HUDEP-2 (cell line): Measurements from ENCODE around the gene HSF4.
"Not testable (repeated sequence)": the region's sequence is repeated elsewhere in the genome, so short reads cannot be mapped to it uniquely, and the experiment has no call there.

Experiments
- DNase-seq, 76 experiments: peaks; one replicate each; lab custom pipeline; 2025; ENCODE audit not compliant: unreplicated experiment in 76 of 76; lab: John Stamatoyannopoulos, UW

The HSF4 gene

DNA sequence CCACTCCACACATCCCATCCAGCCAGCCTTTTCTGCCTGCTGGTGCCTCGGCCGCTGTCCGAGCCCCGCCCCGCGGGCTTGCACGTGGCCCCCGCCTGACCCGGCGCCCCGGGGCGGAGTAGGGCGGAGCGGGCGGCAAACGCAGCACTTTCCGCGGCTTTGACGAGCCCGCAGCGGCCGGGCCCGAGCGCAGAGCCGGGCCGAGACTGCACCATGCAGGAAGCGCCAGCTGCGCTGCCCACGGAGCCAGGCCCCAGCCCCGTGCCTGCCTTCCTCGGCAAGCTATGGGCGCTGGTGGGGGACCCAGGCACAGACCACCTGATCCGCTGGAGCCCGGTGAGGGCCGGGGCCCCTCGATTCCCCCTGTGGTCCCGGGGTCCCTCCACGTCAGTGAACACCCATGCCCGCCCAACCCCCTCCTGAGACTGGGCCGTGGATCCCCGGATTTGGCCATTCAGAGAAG is at the start of gene HSF4:
HSF4 (plus strand) TSS at position 147 of the 463 bp plus-strand sequence; CDS start at position 214, 67 bp downstream.
- peak in 47 of 76 experiments; percentile 8 to 67 (median 40) for DNase-seq

DNA sequence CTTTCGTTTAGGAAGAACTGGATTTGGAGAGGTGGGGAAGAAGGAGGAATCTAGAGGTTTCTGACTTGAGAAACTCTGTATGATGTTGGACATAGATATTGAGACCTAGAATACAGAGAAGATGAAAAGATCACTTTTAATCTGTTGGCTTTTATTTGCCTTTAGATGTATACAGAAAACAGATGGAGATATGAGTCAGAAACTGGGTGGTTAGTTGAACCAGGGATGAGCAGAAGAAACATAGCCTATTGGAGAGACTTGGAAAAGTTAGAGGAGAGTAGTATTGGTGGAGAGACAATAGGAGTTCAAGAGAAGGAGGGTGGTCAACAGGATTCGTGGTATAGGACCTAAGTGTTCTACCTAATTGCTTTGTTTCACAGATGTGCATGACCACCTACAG is 49.8 kb upstream of the HSF4 start:
- DNase-seq = no peak

GRCh38 chr16:67115639-67116038 is 48.9 kb upstream of the HSF4 start:
- DNase-seq = no peak

GRCh38 chr16:67116388-67117311 is 47.9 kb upstream of the HSF4 start:
- DNase-seq = no peak

DNA sequence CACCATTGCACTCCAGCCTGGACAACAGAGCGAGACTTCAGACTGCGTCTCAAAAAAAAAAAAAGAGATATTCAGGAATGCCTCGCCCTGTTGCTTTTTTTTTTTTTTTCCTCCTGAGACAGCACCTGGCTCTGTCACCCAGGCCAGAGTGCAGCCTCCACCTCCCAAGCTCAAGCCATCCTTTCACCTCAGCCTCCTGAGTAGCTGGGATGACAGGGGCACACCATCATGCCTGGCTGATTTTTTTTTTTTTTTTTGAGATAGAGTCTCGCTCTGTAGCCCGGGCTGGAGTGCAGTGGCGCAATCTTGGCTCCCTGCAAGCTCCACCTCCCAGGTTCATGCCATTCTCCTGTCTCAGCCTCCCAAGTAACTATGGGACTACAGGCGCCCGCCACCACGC is 46.8 kb upstream of the HSF4 start:
- DNase-seq = no peak

DNA sequence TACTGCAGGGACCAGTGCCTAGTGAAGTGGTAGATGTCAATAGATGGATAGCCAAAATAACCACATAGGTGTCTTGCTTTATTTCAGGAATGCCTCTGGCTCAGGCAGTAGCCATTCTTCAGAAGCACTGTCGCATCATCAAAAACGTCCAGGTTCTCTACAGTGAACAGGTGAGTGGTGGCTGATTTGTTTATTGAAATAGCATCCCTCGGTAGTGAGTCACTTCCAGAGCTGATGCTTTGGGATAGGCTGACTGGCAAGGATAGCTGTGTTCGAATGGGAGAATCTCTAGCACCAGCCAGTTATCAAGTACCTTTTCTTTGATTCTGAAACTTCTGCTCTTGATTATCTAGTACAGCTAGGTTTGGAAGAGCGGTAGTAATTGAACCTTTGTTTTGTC is 44.5 kb upstream of the HSF4 start:
- DNase-seq = no peak

DNA sequence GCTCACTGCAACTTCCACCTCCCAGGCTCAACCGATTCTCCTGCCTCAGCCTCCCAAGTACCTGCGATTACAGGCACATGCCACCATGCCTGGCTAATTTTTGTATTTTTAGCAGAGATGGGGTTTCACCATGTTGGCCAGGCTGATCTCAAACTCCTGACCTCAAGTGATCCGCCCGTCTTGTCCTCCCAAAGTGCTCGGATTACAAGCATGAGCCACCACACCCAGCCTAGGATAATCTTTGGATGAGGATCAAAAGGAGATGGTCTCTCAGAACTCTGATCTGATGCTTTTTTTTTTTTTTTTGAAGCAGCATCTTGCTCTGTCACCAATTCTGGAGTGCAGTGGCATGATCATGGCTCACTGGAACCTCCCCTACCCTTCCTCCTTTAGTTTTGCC is 41.7 kb upstream of the HSF4 start:
- DNase-seq = not testable (repeated sequence)

GRCh38 chr16:67128417-67128816 is 36.1 kb upstream of the HSF4 start:
- DNase-seq = no peak

GRCh38 chr16:67128887-67129286 is 35.7 kb upstream of the HSF4 start:
- no peak for DNase-seq

DNA sequence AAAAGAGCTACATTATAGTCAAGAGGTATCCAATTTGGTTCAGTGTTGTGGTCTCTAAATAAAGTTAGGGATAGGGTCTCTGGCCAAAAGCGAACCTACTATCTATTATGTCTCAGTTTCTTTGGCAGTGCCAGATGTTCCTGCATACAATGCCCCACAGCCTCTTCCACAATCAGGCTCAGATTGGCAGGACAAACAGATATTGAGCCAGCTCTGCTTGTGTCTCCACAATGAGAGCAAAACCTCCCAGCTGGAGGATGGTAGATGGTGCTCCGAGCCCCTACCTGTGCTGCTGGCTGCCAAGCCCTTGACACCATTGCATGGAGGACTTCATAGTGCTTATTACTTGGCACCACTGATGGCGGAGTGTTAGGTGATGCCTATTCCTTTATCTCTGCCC is 35.1 kb upstream of the HSF4 start:
- no peak for DNase-seq

DNA sequence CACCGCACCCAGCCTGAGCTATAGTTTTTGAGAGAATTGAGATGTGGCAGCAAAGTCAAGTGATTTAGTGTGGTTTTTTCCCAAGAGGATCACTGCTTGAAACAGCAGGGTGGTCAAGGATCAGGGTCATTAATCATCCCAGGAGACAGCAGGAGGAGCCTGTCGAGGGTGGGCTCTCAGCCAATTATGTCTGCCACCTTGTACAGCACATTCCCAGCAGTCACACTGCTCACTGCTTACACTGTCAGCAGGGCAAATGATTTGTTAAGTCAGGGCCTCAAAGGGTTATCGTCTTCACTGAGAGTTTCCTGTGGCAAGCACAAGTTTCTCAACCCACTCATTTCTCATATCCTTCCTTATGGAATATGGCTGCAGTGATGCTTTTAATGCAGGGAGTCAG is 26.9 kb upstream of the HSF4 start:
- DNase-seq = no peak

DNA sequence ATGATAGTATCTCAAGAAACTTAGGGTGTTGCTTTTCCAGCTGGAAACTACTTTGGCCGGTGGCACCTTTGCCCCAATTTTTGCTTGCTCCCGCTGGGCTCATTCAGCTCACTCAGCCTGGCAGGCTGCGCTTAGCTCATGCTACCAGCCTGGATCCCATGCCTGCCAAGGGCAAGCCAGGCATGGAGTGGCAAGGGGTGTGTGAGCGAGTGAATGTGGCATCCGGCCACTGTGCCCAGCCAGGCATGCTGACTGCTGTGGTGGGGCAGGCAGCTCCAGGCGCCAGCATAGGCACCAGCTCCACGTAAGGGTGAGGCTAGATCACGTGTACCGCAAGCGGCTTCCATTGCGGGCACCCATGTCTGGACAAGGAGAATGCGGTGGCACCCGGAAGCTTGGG is 23.2 kb upstream of the HSF4 start:
- no peak for DNase-seq

GRCh38 chr16:67142342-67142741 is 22.2 kb upstream of the HSF4 start:
- DNase-seq = no peak

DNA sequence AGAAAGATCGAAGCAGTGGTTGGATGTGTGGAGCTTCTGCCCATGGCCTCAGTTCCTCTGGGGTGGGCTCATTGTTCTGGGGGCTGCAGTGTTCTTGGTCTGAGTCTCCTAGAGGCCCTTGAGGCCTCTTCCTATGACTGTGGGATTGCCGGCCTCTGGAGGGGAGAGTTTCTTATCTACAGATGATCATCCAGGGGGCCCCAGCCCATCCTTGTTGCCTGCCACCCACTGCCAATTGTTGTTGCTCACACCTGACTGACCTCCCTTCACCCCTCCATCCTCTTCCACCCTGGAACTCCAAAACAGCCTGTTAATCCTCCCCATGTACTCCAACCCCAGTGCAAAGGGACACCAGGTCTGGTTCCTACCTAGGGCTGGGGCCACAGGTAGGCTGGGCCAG is 19.6 kb upstream of the HSF4 start:
- DNase-seq = no peak

- DNase-seq = no peak
Measured at GRCh38 chr16:67145746-67146145, 18.8 kb upstream of the HSF4 start.

DNA sequence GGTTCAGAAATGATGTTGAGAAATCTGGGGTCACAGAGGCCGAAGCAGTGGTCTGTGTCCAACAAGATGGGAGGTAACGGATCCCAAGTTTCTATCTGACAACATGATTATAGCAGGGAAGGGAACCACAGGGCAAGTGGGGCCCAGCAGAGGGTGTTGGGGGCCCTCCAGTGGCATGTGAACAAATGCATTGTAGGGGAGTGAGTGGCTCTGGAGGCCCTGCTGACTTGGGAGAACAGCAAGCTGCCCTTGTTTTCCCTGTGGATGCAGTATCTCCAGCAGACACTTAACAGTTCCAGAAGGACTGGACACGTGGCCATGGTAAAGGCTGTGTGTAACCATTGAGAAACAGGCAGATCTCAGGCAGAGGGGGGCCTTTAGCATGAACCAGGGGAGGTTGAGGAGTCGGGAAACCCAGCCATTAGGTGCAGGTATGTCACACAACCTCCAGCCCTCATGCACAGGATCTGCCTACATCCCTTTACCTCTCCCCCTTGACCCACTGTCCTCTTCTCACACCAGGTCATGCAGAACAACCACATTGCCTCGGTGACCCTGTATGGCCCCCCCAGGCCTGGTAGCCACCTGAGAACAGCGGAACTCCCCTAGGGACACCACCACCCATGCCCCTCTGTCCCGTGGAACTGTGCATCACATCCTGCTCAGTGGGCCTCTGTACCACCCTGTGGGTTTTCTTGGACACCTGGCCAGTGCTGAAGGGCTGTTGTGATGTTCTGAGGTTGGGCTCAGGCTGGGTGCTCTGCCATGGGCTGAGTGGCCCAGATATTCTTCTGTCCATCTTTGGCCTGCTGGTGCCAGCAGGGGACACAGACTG is 17.8 kb upstream of the HSF4 start:
- DNase-seq = no peak

DNA sequence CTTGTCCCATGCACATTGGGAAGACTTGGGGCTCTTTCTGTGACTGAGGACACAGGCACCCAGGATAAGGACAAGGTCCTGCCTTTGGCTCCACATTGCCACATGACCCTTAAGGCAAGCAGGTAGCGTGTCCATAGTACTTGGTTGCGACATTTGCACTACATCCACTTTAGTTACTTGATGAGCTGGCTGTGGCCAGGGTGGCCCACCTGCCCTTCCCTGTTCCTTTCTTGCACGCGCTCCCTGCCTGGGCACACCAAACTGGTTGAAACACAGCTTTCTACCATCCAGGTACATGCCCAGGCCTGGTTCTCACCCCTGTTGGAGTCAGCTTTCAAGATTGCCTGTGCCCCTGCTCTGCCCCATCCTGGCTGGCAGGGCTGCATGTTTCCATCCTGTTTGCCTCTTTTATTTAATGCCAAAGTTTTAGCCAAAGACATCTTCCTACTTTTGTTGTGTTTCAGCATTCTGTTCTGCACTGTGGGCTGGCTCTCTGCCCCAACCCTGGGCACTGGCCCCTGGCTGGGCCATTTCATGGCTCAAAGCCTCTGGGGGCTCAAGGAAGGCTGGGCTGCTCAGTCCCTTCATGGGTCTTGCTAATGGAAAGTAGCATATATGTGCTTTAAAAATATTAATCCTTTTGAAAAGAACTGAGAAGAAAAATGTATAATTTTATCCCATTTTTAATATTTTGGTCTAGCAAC is 17.0 kb upstream of the HSF4 start:
- DNase-seq = no peak

GRCh38 chr16:67148221-67148620 is 16.3 kb upstream of the HSF4 start:
- DNase-seq = no peak

DNA sequence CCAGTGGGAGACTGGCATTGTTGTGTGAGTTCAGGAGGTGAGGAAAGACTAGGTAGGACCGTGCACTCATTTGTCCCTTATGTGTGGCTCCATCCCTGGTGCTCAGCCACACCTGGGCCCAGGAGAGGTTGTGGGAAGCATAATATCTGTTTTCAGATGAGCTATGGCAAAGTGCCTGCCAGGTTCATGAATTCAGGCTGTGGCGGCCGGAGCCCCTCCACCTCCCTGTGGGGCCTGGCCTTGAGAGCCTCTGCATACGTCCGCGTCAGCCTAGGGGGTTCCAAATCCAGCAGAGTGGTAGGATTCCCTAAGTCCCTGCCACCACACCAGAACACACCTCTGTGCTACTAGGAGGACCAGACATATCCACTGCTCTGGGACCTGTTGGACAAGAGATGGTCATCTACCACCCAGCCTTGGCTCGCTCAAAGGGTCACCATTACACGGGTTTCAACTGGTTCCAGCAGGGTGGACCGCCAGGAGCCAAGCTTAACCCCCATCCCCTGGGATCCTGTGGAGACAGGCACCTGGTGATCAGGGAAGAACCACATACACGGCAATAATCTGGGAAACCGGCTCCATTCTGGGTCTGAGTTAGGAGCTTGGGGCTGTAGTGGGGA is 15.8 kb upstream of the HSF4 start:
- DNase-seq = no peak

DNA sequence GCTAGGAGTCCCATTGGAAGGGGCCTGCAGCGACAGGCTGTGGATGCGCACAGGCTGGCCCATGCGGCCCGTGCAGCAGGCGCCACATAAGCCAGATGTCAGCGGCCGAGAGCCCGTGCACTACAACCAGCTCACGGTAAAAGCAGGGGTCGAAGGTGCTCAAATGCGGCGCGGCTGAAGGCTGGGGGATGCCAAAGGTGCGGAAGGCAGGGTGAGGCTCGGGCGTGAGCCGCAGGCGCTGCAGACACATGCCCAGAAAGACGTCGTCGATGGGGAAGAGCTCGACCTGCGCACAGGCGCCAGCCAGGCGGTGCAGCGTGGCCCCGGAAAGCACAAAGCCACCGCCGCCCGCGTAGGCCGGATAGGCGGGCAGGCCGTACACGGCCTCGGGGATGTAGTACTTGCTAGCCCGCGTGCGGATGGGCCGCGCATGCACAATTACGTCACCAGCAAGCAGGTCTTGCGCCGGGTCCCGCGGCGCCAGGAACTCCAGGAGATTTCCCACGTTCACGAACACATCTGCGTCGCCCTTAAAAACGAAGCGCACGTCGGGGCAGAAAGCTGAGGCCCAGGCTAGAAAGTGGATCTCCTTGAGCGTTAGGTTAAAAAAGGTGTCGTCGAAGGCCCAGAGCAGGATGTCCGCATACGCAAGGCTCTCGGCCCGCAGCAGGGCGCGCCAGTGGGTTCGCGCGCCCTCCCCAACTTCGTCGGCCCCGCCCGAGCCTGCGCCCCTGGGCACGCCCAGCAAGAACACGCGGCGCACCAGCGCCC is 15.1 kb upstream of the HSF4 start:
- no peak for DNase-seq
